Aorta (tissue), 5 donors: ENCODE data around the gene ZNF778. TPM values are rescaled to one million over a fixed set of nuclear protein-coding genes. Genes with fewer than 3 reads are reported as not detected.
"Not testable (repeated sequence)": the region's sequence is repeated elsewhere in the genome, so short reads cannot be mapped to it uniquely, and the experiment has no call there.

Experiments
- ATAC-seq: fragments of 200-7000 bp; cut with Tn5 transposase; one replicate; pipeline ENCODE4 v1.9.1; 2022; ENCODE audit warnings: moderate library complexity; ENCODE audit not compliant: low FRiP score
- DNase-seq, 2 donors: peaks; one replicate each; pipeline ENCODE4 v3.0.0-alpha.2; 2020
- H3K27ac ChIP-seq, 2 donors: one replicate each; pipeline ENCODE4 v1.5.1; 2013; ENCODE audit warnings: low read length in 2 of 2, mild to moderate bottlenecking in 2 of 2, moderate library complexity in 2 of 2, control low read depth in 1 of 2, inconsistent platforms in 1 of 2, low read depth in 1 of 2
- H3K27me3 ChIP-seq, 2 donors: one replicate each; pipeline ENCODE4 v1.6.1; 2013; ENCODE audit warnings: control low read depth in 1 of 2, low read length in 1 of 2, mild to moderate bottlenecking in 1 of 2, moderate library complexity in 1 of 2; ENCODE audit not compliant: insufficient read depth in 2 of 2, control insufficient read depth in 1 of 2
- H3K36me3 ChIP-seq, 2 donors: one replicate each; pipeline ENCODE4 v1.6.1; 2013; ENCODE audit warnings: control low read depth in 1 of 2, low read length in 1 of 2, mild to moderate bottlenecking in 1 of 2; ENCODE audit not compliant: insufficient read depth in 2 of 2, control insufficient read depth in 1 of 2
- H3K4me1 ChIP-seq, 2 donors: one replicate each; pipeline ENCODE4 v1.6.1; 2013; ENCODE audit warnings: low read length in 2 of 2, control low read depth in 1 of 2, mild to moderate bottlenecking in 1 of 2, moderate library complexity in 1 of 2; ENCODE audit not compliant: insufficient read depth in 2 of 2, control insufficient read depth in 1 of 2
- H3K4me3 ChIP-seq, 2 donors: one replicate each; pipeline ENCODE4 v1.5.1; 2013; ENCODE audit warnings: low read length in 2 of 2, control low read depth in 1 of 2, mild to moderate bottlenecking in 1 of 2
- H3K9me3 ChIP-seq: one replicate; pipeline ENCODE4 v1.6.1; 2013; ENCODE audit warnings: mild to moderate bottlenecking, low read length; ENCODE audit not compliant: control insufficient read depth
- WGBS, 2 donors: extraction: QIAGEN DNeasy Blood & Tissue Kit; methylation state at CpG; one replicate each; pipeline ENCODE4 v1.1.7; 2013; 5-methylcytosine and 5-hydroxymethylcytosine counted together
- intact Hi-C, 2 donors: fragments of 100-400 bp; cut with DNase I; formaldehyde crosslinking; loops; one replicate each; pipeline versions ENCODE4 v1.14.2 to v1.15.0; 2022
- polyA plus RNA-seq, 2 donors: library from polyadenylated mRNA; stranded (reverse); fragments of 200-250 nt; gene quantifications; one replicate each; pipeline ENCODE4 v1.2.3, GENCODE V29; 2013
- total RNA-seq, 2 donors: library from RNA; stranded (reverse); fragmentation: NEBNext Ultra II Directional; extraction: Animal tissue kit (Norgen Biotek cat#: 25700); gene quantifications; one replicate each; pipeline ENCODE4 v1.2.1, GENCODE V29; 2021
- donor health status: healthy with polysubstance abuse.
- donor health status: Bipolar disorder and iron deficiency.
- donor health status: DM: no; HTN: no; CAD: no.
- donor health status: DM: no; HTN: no; CAD: no.
- donor health status: DM: yes; HTN: yes; CAD: no.

Gene ZNF778
- total and polyA plus RNA-seq, 4 donors = 2.6 to 14.9 (median 7.9) TPM

GRCh38 chr16:89192186-89192955 lies 25.1 kb upstream of the ZNF778 start:
- H3K4me3 ChIP-seq, intact Hi-C loops, H3K4me1 ChIP-seq, H3K36me3 ChIP-seq, H3K27ac ChIP-seq, H3K27me3 ChIP-seq, H3K9me3 ChIP-seq: not testable (repeated sequence)
- peak; percentile 80 to 83 for DNase-seq
- ATAC-seq = peak; percentile 28
- whole genome bisulfite sequencing, 2 donors = 4 to 5% methylated on average over 39 to 63 of the region's 63 CpGs

DNA sequence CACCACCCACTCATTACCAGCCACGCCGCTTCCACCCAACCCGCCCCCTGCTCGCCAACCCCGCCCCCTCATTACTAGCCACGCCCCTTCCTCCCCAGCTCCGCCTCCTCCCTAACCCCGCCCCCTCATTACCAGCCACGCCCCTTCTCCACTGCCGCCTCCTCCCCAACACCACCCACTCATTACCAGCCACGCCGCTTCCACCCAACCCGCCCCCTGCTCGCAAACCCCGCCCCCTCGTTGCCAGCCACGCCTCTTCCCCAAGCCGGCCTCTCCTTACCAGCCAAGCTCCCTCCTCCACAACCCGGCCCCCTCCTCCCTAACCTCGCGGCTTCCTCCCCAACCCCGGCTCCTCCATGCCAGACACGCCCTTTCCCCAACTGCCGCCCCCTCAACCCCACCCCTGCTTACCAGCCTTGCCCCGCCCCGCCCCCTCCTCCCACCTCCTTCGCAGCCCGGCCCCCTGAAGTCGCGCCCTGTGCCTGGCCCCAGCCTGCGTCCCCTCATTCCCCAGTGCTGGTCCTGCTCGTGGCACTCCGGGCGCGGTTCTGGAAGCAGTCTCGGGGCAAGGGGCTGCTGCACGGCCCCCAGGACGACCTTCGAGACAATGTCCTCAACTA lies 24.4 kb upstream of the ZNF778 start:
- H3K36me3 ChIP-seq = no peaks in the 10 kb centered on the region
- DNase-seq = peak; percentile 85 to 88
- H3K9me3 ChIP-seq = no peaks in the 10 kb centered on the region
- no peaks in the 10 kb centered on the region for H3K4me1 ChIP-seq
- H3K27ac ChIP-seq = no peak overlapping the region
- H3K4me3 ChIP-seq = no peak overlapping the region
- no peaks in the 10 kb centered on the region for H3K27me3 ChIP-seq
- 7 to 10% methylated on average over 34 to 39 of the region's 39 CpGs for WGBS, 2 donors
- intact Hi-C loops = no loop called here
- peak; percentile 78 for ATAC-seq

- intact Hi-C loops = no loop called here
- Histone ChIP-seq H3K4me1 (no peaks in the 10 kb centered on the region), H3K9me3 (no peaks in the 10 kb centered on the region), H3K36me3 (no peaks in the 10 kb centered on the region), H3K4me3 (no peak overlapping the region), H3K27me3 (no peaks in the 10 kb centered on the region), H3K27ac (no peak overlapping the region)
- DNase-seq (peak; percentile 49 to 77), ATAC-seq (no peak)
- WGBS, 2 donors = 63 to 73% methylated on average over 37 to 38 of the region's 38 CpGs
Measured at GRCh38 chr16:89193576-89194293, 23.8 kb upstream of the ZNF778 start.

- no peaks in the 10 kb centered on the region for H3K36me3 ChIP-seq
- no peaks in the 10 kb centered on the region for H3K27me3 ChIP-seq
- WGBS, 2 donors = 87 to 91% methylated on average over 45 of the region's 45 CpGs
- H3K27ac ChIP-seq = no peak overlapping the region
- no peaks in the 10 kb centered on the region for H3K9me3 ChIP-seq
- no peak overlapping the region for H3K4me3 ChIP-seq
- no peaks in the 10 kb centered on the region for H3K4me1 ChIP-seq
- intact Hi-C loops = no loop called here
- peak; percentile 49 to 73 for DNase-seq
- ATAC-seq = no peak
Measured at GRCh38 chr16:89194340-89195311, 22.9 kb upstream of the ZNF778 start.

DNA sequence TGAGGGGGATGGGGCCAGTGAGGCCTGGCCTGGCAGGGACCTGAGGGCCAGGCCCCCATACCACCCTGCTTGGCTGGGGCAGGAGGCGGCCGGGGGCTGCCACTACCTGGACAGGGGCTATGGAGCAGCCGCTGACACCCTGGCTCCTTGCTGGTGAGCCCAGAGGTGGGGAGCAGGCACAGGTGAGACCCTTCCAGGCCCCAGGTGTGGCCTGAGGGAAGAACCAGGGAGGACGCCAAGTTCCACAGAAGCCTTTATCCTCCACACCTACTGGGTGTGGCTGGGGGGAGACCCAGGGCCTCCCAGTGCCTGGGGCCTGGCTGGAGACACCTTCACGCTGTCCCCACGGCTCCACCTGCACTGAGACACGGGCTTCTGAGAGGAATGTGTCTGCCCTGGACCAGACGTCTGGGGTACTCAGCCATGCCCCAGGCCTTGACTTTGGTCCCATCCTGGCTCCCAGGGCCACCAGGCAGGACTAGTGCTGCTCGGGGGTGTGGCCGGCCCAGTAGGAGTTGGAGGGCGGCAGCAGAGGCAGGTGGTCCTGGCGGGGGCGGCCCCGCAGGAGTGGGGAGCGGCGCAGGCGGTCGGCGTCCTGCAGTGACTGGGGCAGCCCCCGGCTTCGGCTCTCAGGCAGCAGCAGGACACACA lies 21.9 kb upstream of the ZNF778 start:
- peak; percentile 42 to 72 for DNase-seq

GRCh38 chr16:89197033-89197632 lies 20.4 kb upstream of the ZNF778 start:
- ATAC-seq = no peak
- Histone ChIP-seq H3K36me3 (no peaks in the 10 kb centered on the region), H3K4me3 (no peak overlapping the region), H3K27me3 (no peaks in the 10 kb centered on the region), H3K27ac (no peak overlapping the region), H3K4me1 (no peaks in the 10 kb centered on the region), H3K9me3 (no peaks in the 10 kb centered on the region)
- intact Hi-C loops = no loop called here
- DNase-seq = peak in 1 of 2 donors; percentile 41
- 85 to 86% methylated on average over 13 of the region's 13 CpGs for WGBS, 2 donors

More for the DNA sequence above, 21.9 kb upstream of the ZNF778 start:
- no peaks in the 10 kb centered on the region for H3K9me3 ChIP-seq
- no peak overlapping the region for H3K27ac ChIP-seq
- no peaks in the 10 kb centered on the region for H3K4me1 ChIP-seq
- no peaks in the 10 kb centered on the region for H3K36me3 ChIP-seq
- no peak overlapping the region for H3K4me3 ChIP-seq
- intact Hi-C loops = no loop called here
- WGBS, 2 donors = 84 to 91% methylated on average over 21 of the region's 21 CpGs
- no peak for ATAC-seq
- H3K27me3 ChIP-seq = no peaks in the 10 kb centered on the region

DNA sequence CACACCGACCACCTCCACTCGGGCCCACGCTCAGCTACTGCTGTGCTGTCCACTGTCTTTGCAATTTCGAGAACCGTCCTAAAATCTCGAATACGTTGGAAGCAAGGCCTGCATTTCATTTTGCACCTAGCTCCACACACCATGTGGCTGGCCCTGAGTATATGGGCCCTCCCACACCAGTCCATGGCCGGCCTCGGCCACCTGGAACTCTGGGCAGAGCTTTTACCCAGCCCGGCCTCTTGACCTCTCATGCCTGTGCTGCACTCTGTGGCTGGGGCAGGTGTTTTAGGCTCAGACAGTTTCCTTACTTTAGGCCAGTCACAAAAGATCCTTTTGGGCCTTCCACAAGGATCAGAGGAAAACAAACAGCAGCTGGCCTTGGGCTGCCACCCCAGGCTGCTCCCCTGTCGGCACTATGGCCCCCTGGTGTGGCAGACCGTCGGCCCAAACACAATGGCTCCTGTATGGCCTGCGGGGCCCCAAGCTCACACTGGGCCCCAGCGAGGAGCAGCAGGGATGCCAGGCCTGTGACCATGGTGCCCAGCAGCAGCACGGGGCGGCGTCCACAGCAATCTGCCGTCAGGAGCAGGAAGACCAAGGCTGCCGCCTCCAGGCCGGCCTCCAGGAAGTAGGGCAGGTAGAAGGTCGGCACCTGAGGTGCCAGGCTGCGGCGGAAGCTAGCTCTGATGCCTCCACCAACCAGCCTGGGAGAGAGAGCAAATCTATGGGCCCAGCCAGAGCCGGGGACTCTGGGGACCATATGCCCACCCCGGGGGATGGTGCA lies 19.7 kb upstream of the ZNF778 start:
- Histone ChIP-seq H3K4me1 (no peaks in the 10 kb centered on the region), H3K27ac (no peak overlapping the region), H3K9me3 (no peaks in the 10 kb centered on the region), H3K27me3 (no peaks in the 10 kb centered on the region), H3K4me3 (no peak overlapping the region), H3K36me3 (no peaks in the 10 kb centered on the region)
- no peak for ATAC-seq
- peak; percentile 37 to 70 for DNase-seq
- intact Hi-C loops = no loop called here
- 84 to 88% methylated on average over 26 of the region's 26 CpGs for WGBS, 2 donors
